ENCODE measurements around the gene RAB11B. TPM values are rescaled to one million over a fixed set of nuclear protein-coding genes. Genes with fewer than 3 reads are reported as not detected.

Gene RAB11B
- total and polyA plus RNA-seq, 3 donors from 2014 or later: 84.4 to 126 (median 95.2) TPM

DNA sequence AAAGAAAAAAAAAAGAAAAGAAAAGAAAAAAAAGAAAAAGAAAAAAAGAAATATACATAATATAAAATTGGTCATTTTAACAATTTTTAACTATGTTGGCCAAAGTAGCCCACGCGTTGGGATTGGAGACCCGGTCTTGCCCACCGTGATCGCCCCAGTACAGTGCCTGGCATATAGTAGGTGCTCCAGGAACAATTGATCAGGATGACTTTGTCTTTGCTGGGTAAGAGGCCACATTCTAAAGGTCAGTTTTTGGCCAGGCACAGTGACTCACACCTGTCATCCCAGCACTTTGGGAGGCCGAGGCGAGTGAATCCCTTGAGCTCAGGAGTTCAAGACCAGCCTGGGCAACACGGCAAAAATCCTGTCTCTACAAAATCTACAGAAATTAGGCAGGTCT, 30.0 kb upstream of the RAB11B start:
- 74 to 95% methylated on average over 8 of the region's 8 CpGs for WGBS, 2 donors

GRCh38 chr19:8361921-8362793, 28.0 kb upstream of the RAB11B start:
- peaks cover 11% of the 10 kb centered on the region for H3K4me1 ChIP-seq
- DNase-seq: peak; percentile 86
- H3K36me3 ChIP-seq (ENCODE audit: low read depth, missing control alignments): no peaks in the 10 kb centered on the region
- TF ChIP-seq POLR2A (IDR thresholded peaks at IDR 0.05): no peak
- TF ChIP-seq CTCF (IDR thresholded peaks at IDR 0.05): no peak
- peak overlapping the region in 1 of 2 donors; percentile 76 for H3K27ac ChIP-seq
- intact Hi-C loops (cut with DNase I; ENCODE audit: low total_unique reads): no loop called here
- no peak overlapping the region for H3K4me3 ChIP-seq
- H3K27me3 ChIP-seq: no peaks in the 10 kb centered on the region
- no peaks in the 10 kb centered on the region for H3K9me3 ChIP-seq
- WGBS, 2 donors: 57 to 61% methylated on average over 11 to 12 of the region's 12 CpGs

More for the DNA sequence above, 30.0 kb upstream of the RAB11B start:
- intact Hi-C loops (cut with DNase I; ENCODE audit: low total_unique reads): no loop called here
- DNase-seq: no peak
- no peaks in the 10 kb centered on the region for H3K36me3 ChIP-seq (ENCODE audit: low read depth, missing control alignments)
- TF ChIP-seq POLR2A (IDR thresholded peaks at IDR 0.05): no peak
- no peak for TF ChIP-seq CTCF (IDR thresholded peaks at IDR 0.05)
- H3K27me3 ChIP-seq: no peaks in the 10 kb centered on the region
- no peak overlapping the region for H3K27ac ChIP-seq
- H3K4me1 ChIP-seq: peaks cover 6% of the 10 kb centered on the region
- no peaks in the 10 kb centered on the region for H3K9me3 ChIP-seq
- H3K4me3 ChIP-seq: no peak overlapping the region

GRCh38 chr19:8363803-8364771, 26.1 kb upstream of the RAB11B start, which contains the start of gene ANGPTL4:
Gene ANGPTL4 (plus strand): TSS chr19:8364155. CDS start chr19:8364322, 167 bp downstream.
- TF ChIP-seq POLR2A (IDR thresholded peaks at IDR 0.05) (peak; percentile 24), CTCF (IDR thresholded peaks at IDR 0.05) (no peak)
- H3K27me3 ChIP-seq: no peaks in the 10 kb centered on the region
- intact Hi-C loops (cut with DNase I; ENCODE audit: low total_unique reads): no loop called here
- H3K4me1 ChIP-seq: peaks cover 22% of the 10 kb centered on the region
- DNase-seq: peak; percentile 77
- no peaks in the 10 kb centered on the region for H3K9me3 ChIP-seq
- H3K36me3 ChIP-seq (ENCODE audit: low read depth, missing control alignments): no peaks in the 10 kb centered on the region
- H3K27ac ChIP-seq: peak within 1 kb of the TSS; percentile 55 to 76
- WGBS, 2 donors: 0 to 1% methylated on average over 12 to 52 of the region's 81 CpGs
- peak within 1 kb of the TSS; percentile 56 to 66 for H3K4me3 ChIP-seq

DNA sequence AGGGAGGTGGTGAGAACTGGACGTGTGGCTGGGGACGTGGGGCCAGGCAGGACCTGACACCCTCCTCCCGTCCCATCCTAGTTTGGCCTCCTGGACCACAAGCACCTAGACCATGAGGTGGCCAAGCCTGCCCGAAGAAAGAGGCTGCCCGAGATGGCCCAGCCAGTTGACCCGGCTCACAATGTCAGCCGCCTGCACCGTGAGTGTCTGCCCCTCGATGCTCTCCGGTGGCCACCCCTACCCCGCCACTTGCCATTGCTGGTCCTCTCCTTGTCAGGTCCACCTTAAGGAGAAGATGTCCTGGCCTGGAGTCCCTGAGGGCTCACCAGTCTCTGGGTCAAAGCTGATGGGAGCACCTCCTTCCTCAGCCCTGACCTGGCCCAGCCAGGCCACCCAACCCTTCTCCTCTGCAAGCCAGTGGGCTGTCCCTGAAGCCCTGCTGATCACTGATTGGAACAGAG, 24.0 kb upstream of the RAB11B start:
- DNase-seq: no peak
- Histone ChIP-seq H3K4me3 (no peak overlapping the region), H3K27me3 (no peaks in the 10 kb centered on the region), H3K36me3 (ENCODE audit: low read depth, missing control alignments) (no peaks in the 10 kb centered on the region), H3K27ac (peak overlapping the region in 1 of 2 donors; percentile 30), H3K9me3 (no peaks in the 10 kb centered on the region), H3K4me1 (peaks cover 22% of the 10 kb centered on the region)
- intact Hi-C loops (cut with DNase I; ENCODE audit: low total_unique reads): no loop called here
- TF ChIP-seq POLR2A (IDR thresholded peaks at IDR 0.05): no peak
- no peak for TF ChIP-seq CTCF (IDR thresholded peaks at IDR 0.05)
- 90 to 95% methylated on average over 6 to 11 of the region's 11 CpGs for WGBS, 2 donors
